ENCODE results near the gene PPM1N. TPM values are rescaled to one million over a fixed set of nuclear protein-coding genes. Genes with fewer than 3 reads are reported as not detected.
A peak's percentile ranks its signal among the peaks of the same experiment; 100 is the strongest.

Gene PPM1N
- total and polyA plus RNA-seq, 2 of the 13 experiments (the other 11 are each of a cell fraction or from before 2014, with no cell fraction given), result 0.31 to 1.8 TPM

GRCh38 chr19:45456500-45456815, 41.8 kb upstream of the PPM1N start:
- Histone ChIP-seq H3K27ac (ENCODE audit: extremely low read length, insufficient read depth, low read length) (no peak overlapping the region), H3K4me1 (ENCODE audit: insufficient read depth, low read length) (peaks cover 74% of the 10 kb centered on the region), H3K4me3 (replicated peaks in 1 of 3; ENCODE audit: insufficient read depth in 1 of 3, low read depth in 2 of 3, low read length in 3 of 3) (peak overlapping the region in 1 of 3 experiments; percentile 71; a peak in 2 of 6 replicates), H3K79me2 (ENCODE audit: insufficient read depth, low read length) (no peaks in the 10 kb centered on the region), H2AFZ (ENCODE audit: low read length) (no peak overlapping the region), H4K20me1 (ENCODE audit: insufficient read depth, low read length) (no peaks in the 10 kb centered on the region), H3K36me3 (replicated peaks in 1 of 2; ENCODE audit: control insufficient read depth in 1 of 2, insufficient read depth in 2 of 2, low read length in 2 of 2) (no peaks in the 10 kb centered on the region), H3K27me3 (ENCODE audit: control insufficient read depth in 1 of 2, insufficient read depth in 2 of 2, low read length in 2 of 2) (peaks cover 0 to 10% of the 10 kb centered on the region in 2 experiments; a peak in 2 of 5 replicates), H3K9ac (ENCODE audit: insufficient read depth, low read depth, low read length) (peak overlapping the region; percentile 73; the same call in 1 of the 2 replicates), H3K4me2 (ENCODE audit: low read depth, low read length) (peak overlapping the region; percentile 83), H3K9me3 (ENCODE audit: low read length) (no peaks in the 10 kb centered on the region)
- ATAC-seq, result no peak
- in situ Hi-C loops (cut with HindIII; ENCODE audit: extremely low pct_ligation_motif_present, low pct_unique_long_range_greater_than_20kb) (no loop called here), intact Hi-C loops (cut with micrococcal nuclease; ENCODE audit: unreplicated experiment) (no loop called here)
- DNase-seq (ENCODE audit: low spot score), result no peak
- BruUV-seq (replicated peaks), result no TSS peak
- WGBS (ENCODE audit: low lambda C conversion rate), result 0% methylated on average over 2 of the region's 2 CpGs
- no peak for FAIRE-seq
- ChIA-PET POLR2A (interaction anchor here (0.9 to 2.0 kb wide), 3 partner anchors 11 to 52 kb away, joined by 3 to 22 read pairs (median 6); partner anchors contain the start of gene FOSB), CTCF (ENCODE audit: low intra/inter-chr PET ratio, low total read pairs) (no interaction called here)
- TF ChIP-seq ZNF367 (CRISPR knock-in tag; IDR thresholded peaks at IDR 0.05; ENCODE audit: borderline replicate concordance) (no peak), IRF1 (CRISPR knock-in tag; IDR thresholded peaks at IDR 0.05; ENCODE audit: low read depth) (no peak), RAD51 (IDR thresholded peaks at IDR 0.05; ENCODE audit: borderline replicate concordance) (no peak), ZNF460 (CRISPR knock-in tag; IDR thresholded peaks at IDR 0.05; ENCODE audit: borderline replicate concordance) (0 out of 2 replicates have a peak, but pooled peaks have one; percentile 35), NFE2 (CRISPR knock-in tag; IDR thresholded peaks at IDR 0.05) (no peak), ZNF720 (CRISPR knock-in tag; IDR thresholded peaks at IDR 0.05) (no peak), ZBTB49 (CRISPR knock-in tag; IDR thresholded peaks at IDR 0.05; ENCODE audit: borderline replicate concordance) (no peak), KDM5A (IDR thresholded peaks at IDR 0.05; ENCODE audit: borderline replicate concordance, low read length) (no peak), ZNF121 (CRISPR knock-in tag; IDR thresholded peaks at IDR 0.05) (peak; percentile 92), SALL1 (CRISPR knock-in tag; IDR thresholded peaks at IDR 0.05) (no peak), ATAD3A (CRISPR knock-in tag; IDR thresholded peaks at IDR 0.05) (no peak), BRD4 (CRISPR knock-in tag; IDR thresholded peaks at IDR 0.05) (no peak), ZNF629 (CRISPR knock-in tag; conservative IDR thresholded peaks at IDR 0.05) (peak; percentile 39; the same call in 1 of the 2 replicates), DMTF1 (CRISPR knock-in tag; IDR thresholded peaks at IDR 0.05) (no peak), FOXJ3 (CRISPR knock-in tag; IDR thresholded peaks at IDR 0.05; ENCODE audit: borderline replicate concordance) (no peak)
